ENCODE measurements around the gene BCL7C. TPM values are rescaled to one million over a fixed set of nuclear protein-coding genes. Genes with fewer than 3 reads are reported as not detected.

Gene BCL7C
- total and polyA plus RNA-seq, 2 of the 8 experiments (the other 6 are each of a cell fraction or from before 2014, with no cell fraction given) = 8.6 to 17.2 TPM

GRCh38 chr16:30876867-30877266 is 17.0 kb downstream of the BCL7C start:
- Histone ChIP-seq H3K4me2 (ENCODE audit: insufficient read depth in 1 of 2, low read depth in 2 of 2, low read length in 2 of 2) (peak overlapping the region; percentile 84 to 86), H3K27ac (ENCODE audit: low read depth, low read length) (no peak overlapping the region), H4K20me1 (replicated peaks in 1 of 2; ENCODE audit: control insufficient read depth in 1 of 2, insufficient read depth in 2 of 2, low read length in 2 of 2) (peaks cover 0 to 3% of the 10 kb centered on the region in 2 experiments), H3K23ac (ENCODE audit: insufficient read length) (no peak overlapping the region), H3K27me3 (replicated peaks in 1 of 4; ENCODE audit: control insufficient read depth in 3 of 4, extremely low read depth in 1 of 4, insufficient read depth in 3 of 4, low read length in 3 of 4) (peaks cover 0 to 26% (median 11%) of the 10 kb centered on the region in 4 experiments; a peak in 5 of 7 replicates), H3K4me1 (replicated peaks in 1 of 4; ENCODE audit: control insufficient read depth in 3 of 4, insufficient read depth in 4 of 4, low read length in 3 of 4) (peaks cover 0 to 6% (median 3%) of the 10 kb centered on the region in 4 experiments; a peak in 5 of 7 replicates), H2AK5ac (ENCODE audit: low read depth, low read length) (no peak overlapping the region; the same call in 1 of the 2 replicates), H3K23me2 (ENCODE audit: low read depth, low read length) (peaks cover 12% of the 10 kb centered on the region), H2BK120ac (replicated peaks; ENCODE audit: low read depth, low read length) (no peak overlapping the region), H2BK15ac (ENCODE audit: low read length) (no peak overlapping the region), H3K9me3 (ENCODE audit: insufficient read depth in 2 of 2, low read depth in 1 of 2, low read length in 1 of 2) (no peaks in the 10 kb centered on the region), H2BK12ac (ENCODE audit: low read depth, low read length) (no peak overlapping the region), H2AFZ (ENCODE audit: low read length) (no peak overlapping the region), H3K36me3 (ENCODE audit: control insufficient read depth in 2 of 4, insufficient read depth in 4 of 4, low read length in 3 of 4) (no peaks in the 10 kb centered on the region), H3K56ac (replicated peaks; ENCODE audit: insufficient read length, low read depth, low read length) (no peak overlapping the region), H4K5ac (ENCODE audit: insufficient read length, low read depth, low read length) (no peak overlapping the region), H3K18ac (ENCODE audit: extremely low read depth, low read length) (no peak overlapping the region; the same call in 1 of the 2 replicates), H2BK5ac (ENCODE audit: low read depth, low read length) (peak overlapping the region; percentile 66; the same call in 1 of the 2 replicates), H3K14ac (ENCODE audit: insufficient read length) (no peak overlapping the region), H3K4ac (replicated peaks; ENCODE audit: insufficient read length, low read depth, low read length) (no peak overlapping the region), H3K79me2 (ENCODE audit: control insufficient read depth in 1 of 2, insufficient read depth in 2 of 2, low read length in 2 of 2) (peaks cover 0 to 6% of the 10 kb centered on the region in 2 experiments; a peak in 1 of 4 replicates), H3K9ac (replicated peaks in 1 of 4; ENCODE audit: extremely low read depth in 1 of 4, low read depth in 3 of 4, low read length in 3 of 4) (no peak overlapping the region), H3K79me1 (ENCODE audit: low read depth, low read length) (no peaks in the 10 kb centered on the region; the same call in 1 of the 2 replicates), H2BK20ac (ENCODE audit: low read length) (no peak overlapping the region), H3K4me3 (ENCODE audit: extremely low read depth in 1 of 4, insufficient read depth in 2 of 4, low read depth in 3 of 4, low read length in 4 of 4) (peak overlapping the region in 2 of 4 experiments; percentile 61 to 90; a peak in 4 of 8 replicates), H4K8ac (ENCODE audit: extremely low read depth, insufficient read depth, low read length) (no peak overlapping the region), H4K91ac (replicated peaks; ENCODE audit: insufficient read length, low read length) (no peak overlapping the region)
- ChIA-PET CTCF (ENCODE audit: partially characterized antibody) (interaction anchor here (0.7 to 10.1 kb wide), 8 partner anchors 9 to 145 kb away, joined by 3 to 49 read pairs (median 5); no protein-coding TSS in a partner anchor), POLR2A (ENCODE audit: partially characterized antibody) (interaction anchor here (0.6 to 4.6 kb wide), 12 partner anchors 9 to 317 kb away, joined by 3 to 40 read pairs (median 8); partner anchors contain the start of genes BCL7C and CTF1)
- WGBS, 2 experiments (ENCODE audit: extremely low coverage in 1 of 2, insufficient coverage in 1 of 2, insufficient read length in 1 of 2, insufficient replicate concordance in 2 of 2, low coverage in 1 of 2, low lambda C conversion rate in 2 of 2, missing lambda C conversion rate in 1 of 2) = 82% methylated on average over 5 of the region's 5 CpGs; no CpG with 5 or more reads in 1 of the 2 experiments
- FAIRE-seq = no peak
- DNase-seq (ENCODE audit: low read depth in 1 of 2, low spot score in 2 of 2) = no peak
- TF ChIP-seq TAF1 (IDR thresholded peaks at IDR 0.05; ENCODE audit: low read depth, low read length) = peak; percentile 48
- peak; percentile 57; the same call in 1 of the 2 replicates for TF ChIP-seq POLR2AphosphoS5 (IDR thresholded peaks at IDR 0.05; ENCODE audit: low read depth, low read length)
- TF ChIP-seq, protein P1, sequence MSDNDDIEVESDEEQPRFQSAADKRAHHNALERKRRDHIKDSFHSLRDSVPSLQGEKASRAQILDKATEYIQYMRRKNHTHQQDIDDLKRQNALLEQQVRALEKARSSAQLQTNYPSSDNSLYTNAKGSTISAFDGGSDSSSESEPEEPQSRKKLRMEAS (IDR thresholded peaks at IDR 0.05) = no peak
- peak in 1 of 2 experiments; percentile 16; a peak in 1 of 4 replicates for TF ChIP-seq RAD21 (IDR thresholded peaks at IDR 0.05 in 1 of 2, conservative IDR thresholded peaks at IDR 0.05 in 1 of 2; ENCODE audit: low read depth in 2 of 2, low read length in 2 of 2)
- TF ChIP-seq PHF8 (conservative IDR thresholded peaks at IDR 0.05; ENCODE audit: low read depth, low read length) = no peak
- no peak for TF ChIP-seq KDM1A (IDR thresholded peaks at IDR 0.05; ENCODE audit: borderline replicate concordance, low read length)
- TF ChIP-seq, protein P2, sequence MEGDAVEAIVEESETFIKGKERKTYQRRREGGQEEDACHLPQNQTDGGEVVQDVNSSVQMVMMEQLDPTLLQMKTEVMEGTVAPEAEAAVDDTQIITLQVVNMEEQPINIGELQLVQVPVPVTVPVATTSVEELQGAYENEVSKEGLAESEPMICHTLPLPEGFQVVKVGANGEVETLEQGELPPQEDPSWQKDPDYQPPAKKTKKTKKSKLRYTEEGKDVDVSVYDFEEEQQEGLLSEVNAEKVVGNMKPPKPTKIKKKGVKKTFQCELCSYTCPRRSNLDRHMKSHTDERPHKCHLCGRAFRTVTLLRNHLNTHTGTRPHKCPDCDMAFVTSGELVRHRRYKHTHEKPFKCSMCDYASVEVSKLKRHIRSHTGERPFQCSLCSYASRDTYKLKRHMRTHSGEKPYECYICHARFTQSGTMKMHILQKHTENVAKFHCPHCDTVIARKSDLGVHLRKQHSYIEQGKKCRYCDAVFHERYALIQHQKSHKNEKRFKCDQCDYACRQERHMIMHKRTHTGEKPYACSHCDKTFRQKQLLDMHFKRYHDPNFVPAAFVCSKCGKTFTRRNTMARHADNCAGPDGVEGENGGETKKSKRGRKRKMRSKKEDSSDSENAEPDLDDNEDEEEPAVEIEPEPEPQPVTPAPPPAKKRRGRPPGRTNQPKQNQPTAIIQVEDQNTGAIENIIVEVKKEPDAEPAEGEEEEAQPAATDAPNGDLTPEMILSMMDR (IDR thresholded peaks at IDR 0.05; ENCODE audit: control extremely low read depth in 1 of 3, insufficient read depth in 1 of 3, low read depth in 1 of 3, low read length in 3 of 3) = peak; percentile 14 to 36 (median 18)
- TF ChIP-seq POLR2A (IDR thresholded peaks at IDR 0.05; ENCODE audit: control extremely low read depth in 1 of 2, low read depth in 2 of 2, low read length in 2 of 2) = peak in 1 of 2 experiments; percentile 57; a peak in 1 of 3 replicates
- TF ChIP-seq CBX8 (IDR thresholded peaks at IDR 0.05; ENCODE audit: borderline replicate concordance, low read depth, low read length) = no peak
